ENCODE data around the gene RMDN3.

RMDN3 gene

GRCh38 chr15:40754883-40755811 lies at the start of gene RMDN3:
RMDN3 (minus strand) TSS chr15:40755254; CDS start chr15:40754783, 471 bp downstream.
- Histone ChIP-seq H2AFZ (ENCODE audit: low read length, unreplicated experiment) (peak within 1 kb of the TSS; percentile 93), H3K4me3 (ENCODE audit: low read depth, low read length) (peak within 1 kb of the TSS; percentile 94), H3K79me2 (ENCODE audit: control insufficient read depth, insufficient read depth, low read length, unreplicated experiment) (peaks cover 30% of the 10 kb centered on the region), H3K4me1 (ENCODE audit: control insufficient read depth, insufficient read depth, low read length, unreplicated experiment) (peaks cover 4% of the 10 kb centered on the region), H3K27ac (ENCODE audit: low read depth, low read length) (peak within 1 kb of the TSS; percentile 67), H3K27me3 (ENCODE audit: insufficient read depth, low read length) (no peaks in the 10 kb centered on the region), H3K36me3 (ENCODE audit: insufficient read depth, low read length) (no peaks in the 10 kb centered on the region)

- H3K79me2 ChIP-seq (ENCODE audit: control insufficient read depth, insufficient read depth, low read length, unreplicated experiment): peaks cover 48% of the 10 kb centered on the region
- no peaks in the 10 kb centered on the region for H3K27me3 ChIP-seq (ENCODE audit: insufficient read depth, low read length)
These were observed 48.6 kb upstream of the RMDN3 start for GRCh38 chr15:40803688-40804087.

GRCh38 chr15:40803076-40803475 lies 48.0 kb upstream of the RMDN3 start:
- Histone ChIP-seq H3K36me3 (ENCODE audit: insufficient read depth, low read length) (no peaks in the 10 kb centered on the region), H3K79me2 (ENCODE audit: control insufficient read depth, insufficient read depth, low read length, unreplicated experiment) (peaks cover 49% of the 10 kb centered on the region), H3K4me3 (ENCODE audit: low read depth, low read length) (no peak overlapping the region), H3K4me1 (ENCODE audit: control insufficient read depth, insufficient read depth, low read length, unreplicated experiment) (peaks cover 6% of the 10 kb centered on the region), H3K27ac (ENCODE audit: low read depth, low read length) (no peak overlapping the region), H3K27me3 (ENCODE audit: insufficient read depth, low read length) (no peaks in the 10 kb centered on the region), H2AFZ (ENCODE audit: low read length, unreplicated experiment) (no peak overlapping the region)

More at GRCh38 chr15:40803688-40804087, 48.6 kb upstream of the RMDN3 start:
- no peaks in the 10 kb centered on the region for H3K36me3 ChIP-seq (ENCODE audit: insufficient read depth, low read length)
- no peak overlapping the region for H2AFZ ChIP-seq (ENCODE audit: low read length, unreplicated experiment)
- H3K4me3 ChIP-seq (ENCODE audit: low read depth, low read length): no peak overlapping the region
- peaks cover 10% of the 10 kb centered on the region for H3K4me1 ChIP-seq (ENCODE audit: control insufficient read depth, insufficient read depth, low read length, unreplicated experiment)
- no peak overlapping the region for H3K27ac ChIP-seq (ENCODE audit: low read depth, low read length)

GRCh38 chr15:40799523-40799922 lies 44.5 kb upstream of the RMDN3 start:
- Histone ChIP-seq H3K79me2 (ENCODE audit: control insufficient read depth, insufficient read depth, low read length, unreplicated experiment) (peaks cover 41% of the 10 kb centered on the region), H3K36me3 (ENCODE audit: insufficient read depth, low read length) (no peaks in the 10 kb centered on the region), H2AFZ (ENCODE audit: low read length, unreplicated experiment) (no peak overlapping the region), H3K27me3 (ENCODE audit: insufficient read depth, low read length) (no peaks in the 10 kb centered on the region), H3K4me3 (ENCODE audit: low read depth, low read length) (no peak overlapping the region), H3K4me1 (ENCODE audit: control insufficient read depth, insufficient read depth, low read length, unreplicated experiment) (no peaks in the 10 kb centered on the region), H3K27ac (ENCODE audit: low read depth, low read length) (no peak overlapping the region)

GRCh38 chr15:40796512-40796911 lies 41.5 kb upstream of the RMDN3 start:
- no peak overlapping the region for H3K27ac ChIP-seq (ENCODE audit: low read depth, low read length)
- no peak overlapping the region for H3K4me3 ChIP-seq (ENCODE audit: low read depth, low read length)
- H3K36me3 ChIP-seq (ENCODE audit: insufficient read depth, low read length): 0 out of 2 replicates have a peak, but pooled peaks cover 3% of the 10 kb centered on the region
- H2AFZ ChIP-seq (ENCODE audit: low read length, unreplicated experiment): no peak overlapping the region
- H3K4me1 ChIP-seq (ENCODE audit: control insufficient read depth, insufficient read depth, low read length, unreplicated experiment): peaks cover 15% of the 10 kb centered on the region
- no peaks in the 10 kb centered on the region for H3K27me3 ChIP-seq (ENCODE audit: insufficient read depth, low read length)
- peaks cover 31% of the 10 kb centered on the region for H3K79me2 ChIP-seq (ENCODE audit: control insufficient read depth, insufficient read depth, low read length, unreplicated experiment)

GRCh38 chr15:40796041-40796440 lies 41.0 kb upstream of the RMDN3 start:
- peaks cover 31% of the 10 kb centered on the region for H3K79me2 ChIP-seq (ENCODE audit: control insufficient read depth, insufficient read depth, low read length, unreplicated experiment)
- no peak overlapping the region for H3K27ac ChIP-seq (ENCODE audit: low read depth, low read length)
- 0 out of 2 replicates have a peak, but pooled peaks cover 3% of the 10 kb centered on the region for H3K36me3 ChIP-seq (ENCODE audit: insufficient read depth, low read length)
- no peak overlapping the region for H3K4me3 ChIP-seq (ENCODE audit: low read depth, low read length)
- no peak overlapping the region for H2AFZ ChIP-seq (ENCODE audit: low read length, unreplicated experiment)
- H3K4me1 ChIP-seq (ENCODE audit: control insufficient read depth, insufficient read depth, low read length, unreplicated experiment): peaks cover 15% of the 10 kb centered on the region
- H3K27me3 ChIP-seq (ENCODE audit: insufficient read depth, low read length): no peaks in the 10 kb centered on the region

- Histone ChIP-seq H3K4me1 (ENCODE audit: control insufficient read depth, insufficient read depth, low read length, unreplicated experiment) (peaks cover 19% of the 10 kb centered on the region), H3K4me3 (ENCODE audit: low read depth, low read length) (peak overlapping the region; percentile 22), H2AFZ (ENCODE audit: low read length, unreplicated experiment) (no peak overlapping the region), H3K27me3 (ENCODE audit: insufficient read depth, low read length) (no peaks in the 10 kb centered on the region), H3K27ac (ENCODE audit: low read depth, low read length) (peak overlapping the region; percentile 78), H3K36me3 (ENCODE audit: insufficient read depth, low read length) (0 out of 2 replicates have a peak, but pooled peaks cover 3% of the 10 kb centered on the region), H3K79me2 (ENCODE audit: control insufficient read depth, insufficient read depth, low read length, unreplicated experiment) (peaks cover 34% of the 10 kb centered on the region)
These were observed 38.3 kb upstream of the RMDN3 start for GRCh38 chr15:40793216-40793989.

GRCh38 chr15:40792394-40792793 lies 37.3 kb upstream of the RMDN3 start:
- Histone ChIP-seq H3K4me3 (ENCODE audit: low read depth, low read length) (no peak overlapping the region), H3K4me1 (ENCODE audit: control insufficient read depth, insufficient read depth, low read length, unreplicated experiment) (peaks cover 27% of the 10 kb centered on the region), H2AFZ (ENCODE audit: low read length, unreplicated experiment) (no peak overlapping the region), H3K36me3 (ENCODE audit: insufficient read depth, low read length) (0 out of 2 replicates have a peak, but pooled peaks cover 3% of the 10 kb centered on the region), H3K27ac (ENCODE audit: low read depth, low read length) (peak overlapping the region; percentile 78), H3K27me3 (ENCODE audit: insufficient read depth, low read length) (no peaks in the 10 kb centered on the region), H3K79me2 (ENCODE audit: control insufficient read depth, insufficient read depth, low read length, unreplicated experiment) (peaks cover 30% of the 10 kb centered on the region)

GRCh38 chr15:40790718-40791117 lies 35.7 kb upstream of the RMDN3 start:
- Histone ChIP-seq H2AFZ (ENCODE audit: low read length, unreplicated experiment) (no peak overlapping the region), H3K27me3 (ENCODE audit: insufficient read depth, low read length) (no peaks in the 10 kb centered on the region), H3K27ac (ENCODE audit: low read depth, low read length) (peak overlapping the region; percentile 68), H3K4me3 (ENCODE audit: low read depth, low read length) (no peak overlapping the region), H3K79me2 (ENCODE audit: control insufficient read depth, insufficient read depth, low read length, unreplicated experiment) (peaks cover 31% of the 10 kb centered on the region), H3K4me1 (ENCODE audit: control insufficient read depth, insufficient read depth, low read length, unreplicated experiment) (peaks cover 40% of the 10 kb centered on the region), H3K36me3 (ENCODE audit: insufficient read depth, low read length) (0 out of 2 replicates have a peak, but pooled peaks cover 3% of the 10 kb centered on the region)

- no peak overlapping the region for H3K27ac ChIP-seq (ENCODE audit: low read depth, low read length)
- 0 out of 2 replicates have a peak, but pooled peaks cover 3% of the 10 kb centered on the region for H3K36me3 ChIP-seq (ENCODE audit: insufficient read depth, low read length)
- peaks cover 35% of the 10 kb centered on the region for H3K79me2 ChIP-seq (ENCODE audit: control insufficient read depth, insufficient read depth, low read length, unreplicated experiment)
- no peak overlapping the region for H2AFZ ChIP-seq (ENCODE audit: low read length, unreplicated experiment)
- no peak overlapping the region for H3K4me3 ChIP-seq (ENCODE audit: low read depth, low read length)
- no peaks in the 10 kb centered on the region for H3K27me3 ChIP-seq (ENCODE audit: insufficient read depth, low read length)
- H3K4me1 ChIP-seq (ENCODE audit: control insufficient read depth, insufficient read depth, low read length, unreplicated experiment): peaks cover 40% of the 10 kb centered on the region
These were observed 34.9 kb upstream of the RMDN3 start for GRCh38 chr15:40789999-40790398.
